T-cell (primary cell): ENCODE measurements around the gene ZNF221. TPM values are rescaled to one million over a fixed set of nuclear protein-coding genes. Genes with fewer than 3 reads are reported as not detected.

Experiments
- ATAC-seq, 4 experiments: fragments of 200-7000 bp in 3 of 4; fragments of 150-1000 bp in 1 of 4; cut with Tn5 transposase; replicated peaks in 1 of 4; 1 replicate in 3 of 4; 2 replicates in 1 of 4; pipeline ENCODE4 v1.10.0; 2021; ENCODE audit warnings: moderate library complexity in 3 of 4, mild to moderate bottlenecking in 2 of 4, moderate number of reproducible peaks in 1 of 4
- CTCF ChIA-PET, 2 donors: fragments of 300-600 bp; sonication (Branson Sonifier 250); formaldehyde crosslinking; loops; one replicate each; lab custom pipeline; 2022; ENCODE audit warnings: antibody characterized with exemption in 2 of 2; lab: Charles Lee
- POLR2A ChIA-PET, 2 donors: fragments of 300-600 bp; sonication (Branson Sonifier 250); formaldehyde crosslinking; loops; one replicate each; lab custom pipeline; 2022; ENCODE audit warnings: antibody characterized with exemption in 2 of 2; lab: Charles Lee
- DNase-seq, 35 experiments: peaks; one replicate each; pipeline versions ENCODE4 v3.0.0 to v3.0.0-alpha.2; 2013 to 2023
- H3K27ac ChIP-seq: one replicate; pipeline ENCODE4 v1.5.1; 2013; ENCODE audit warnings: low read length
- H3K27me3 ChIP-seq, 2 experiments: replicated peaks in 1 of 2; 1 replicate in 1 of 2; 2 replicates in 1 of 2; pipeline versions ENCODE4 v1.6.1 to v1.7.0; 2013; ENCODE audit warnings: low read length in 1 of 2, mixed read lengths in 1 of 2; ENCODE audit not compliant: control insufficient read depth in 2 of 2, insufficient read depth in 2 of 2; ENCODE audit errors: extremely low read depth in 1 of 2
- H3K36me3 ChIP-seq, 2 donors: 1 replicate in 1 of 2; 2 replicates in 1 of 2; pipeline versions ENCODE4 v1.6.1 to v1.7.0; 2013; ENCODE audit warnings: low read length in 1 of 2; ENCODE audit not compliant: control insufficient read depth in 2 of 2, insufficient read depth in 1 of 2; ENCODE audit errors: extremely low read depth in 1 of 2
- H3K4me1 ChIP-seq, 2 experiments: 1 replicate in 1 of 2; 2 replicates in 1 of 2; pipeline versions ENCODE4 v1.6.1 to v1.7.0; 2013; ENCODE audit warnings: low read length in 2 of 2, mixed read lengths in 1 of 2; ENCODE audit not compliant: insufficient read depth in 2 of 2, control insufficient read depth in 1 of 2; ENCODE audit errors: extremely low read depth in 1 of 2
- H3K4me3 ChIP-seq, 2 donors: 1 replicate in 1 of 2; 2 replicates in 1 of 2; pipeline versions ENCODE4 v1.5.1 to v1.7.0; 2013; ENCODE audit warnings: mild to moderate bottlenecking in 2 of 2, low read length in 1 of 2, moderate library complexity in 1 of 2; ENCODE audit not compliant: control insufficient read depth in 1 of 2; ENCODE audit errors: extremely low read depth in 1 of 2
- H3K9me3 ChIP-seq: 2 replicates; pipeline ENCODE4 v1.7.0; 2013
- H3K27ac Mint-ChIP-seq, 2 donors: one replicate each; pipeline ENCODE4 v1.8.0; 2020 to 2021; ENCODE audit warnings: mild to moderate bottlenecking in 2 of 2, mixed read lengths in 2 of 2
- H3K27me3 Mint-ChIP-seq, 2 donors: one replicate each; pipeline ENCODE4 v1.8.0; 2021 to 2022; ENCODE audit warnings: mixed read lengths in 2 of 2
- H3K36me3 Mint-ChIP-seq: one replicate; pipeline ENCODE4 v1.8.0; 2021; ENCODE audit warnings: mixed read lengths
- H3K4me1 Mint-ChIP-seq, 3 donors: one replicate each; pipeline ENCODE4 v1.8.0; 2020 to 2022; ENCODE audit warnings: mixed read lengths in 3 of 3, mild to moderate bottlenecking in 1 of 3
- H3K4me3 Mint-ChIP-seq, 3 donors: one replicate each; pipeline ENCODE4 v1.8.0; 2020 to 2022; ENCODE audit warnings: mild to moderate bottlenecking in 3 of 3, mixed read lengths in 3 of 3, moderate library complexity in 3 of 3
- H3K9me3 Mint-ChIP-seq, 3 donors: one replicate each; pipeline ENCODE4 v1.8.0; 2020 to 2022; ENCODE audit warnings: mixed read lengths in 3 of 3
- WGBS: methylation state at CpG from one replicate; pipeline ENCODE4 v1.1.5; 2013; ENCODE audit warnings: missing lambda C conversion rate; ENCODE audit not compliant: insufficient coverage; 5-methylcytosine and 5-hydroxymethylcytosine counted together
- total RNA-seq, 35 experiments: library from RNA in 6 of 35; stranded (reverse) in 6 of 35; fragments of 120-200 nt in 1 of 35; gene quantifications; one replicate each; pipeline versions ENCODE4 v1.2.1 to v1.2.4 and lab custom pipeline; 2013 to 2026

The ZNF221 gene
- total RNA-seq, 5 donors from 2014 or later (not counting 1 experiment from before 2014, with no cell fraction given): 0.77 to 3.0 (median 1.6) TPM

GRCh38 chr19:44002212-44002565 lies 51.2 kb downstream of the ZNF221 start:
- peaks cover 22 to 26% (median 22%) of the 10 kb centered on the region in 3 donors for H3K4me1 Mint-ChIP-seq
- H3K27ac ChIP-seq: peak overlapping the region; percentile 52
- ATAC-seq: no peak
- H3K36me3 ChIP-seq: peaks cover 0 to 7% of the 10 kb centered on the region in 2 donors
- WGBS: 2% methylated on average over 5 of the region's 8 CpGs
- H3K36me3 Mint-ChIP-seq: peaks cover 39% of the 10 kb centered on the region
- H3K27me3 Mint-ChIP-seq: no peaks in the 10 kb centered on the region
- peaks cover 8 to 15% of the 10 kb centered on the region in 2 experiments for H3K4me1 ChIP-seq
- no peaks in the 10 kb centered on the region for H3K27me3 ChIP-seq
- ChIA-PET CTCF (interaction anchor here in 1 of 2 donors (0.6 kb wide), 1 partner anchor 1525 kb away, joined by 3 read pairs; no protein-coding TSS in a partner anchor), POLR2A (no interaction called here)
- H3K27ac Mint-ChIP-seq: peak overlapping the region; percentile 95 to 97
- H3K9me3 ChIP-seq: peaks cover 2% of the 10 kb centered on the region
- DNase-seq: no peak
- peaks cover 19 to 36% (median 30%) of the 10 kb centered on the region in 3 donors for H3K9me3 Mint-ChIP-seq
- H3K4me3 ChIP-seq: peak overlapping the region; percentile 78 to 87
- H3K4me3 Mint-ChIP-seq: peak overlapping the region; percentile 99 to 100 (median 99)

DNA sequence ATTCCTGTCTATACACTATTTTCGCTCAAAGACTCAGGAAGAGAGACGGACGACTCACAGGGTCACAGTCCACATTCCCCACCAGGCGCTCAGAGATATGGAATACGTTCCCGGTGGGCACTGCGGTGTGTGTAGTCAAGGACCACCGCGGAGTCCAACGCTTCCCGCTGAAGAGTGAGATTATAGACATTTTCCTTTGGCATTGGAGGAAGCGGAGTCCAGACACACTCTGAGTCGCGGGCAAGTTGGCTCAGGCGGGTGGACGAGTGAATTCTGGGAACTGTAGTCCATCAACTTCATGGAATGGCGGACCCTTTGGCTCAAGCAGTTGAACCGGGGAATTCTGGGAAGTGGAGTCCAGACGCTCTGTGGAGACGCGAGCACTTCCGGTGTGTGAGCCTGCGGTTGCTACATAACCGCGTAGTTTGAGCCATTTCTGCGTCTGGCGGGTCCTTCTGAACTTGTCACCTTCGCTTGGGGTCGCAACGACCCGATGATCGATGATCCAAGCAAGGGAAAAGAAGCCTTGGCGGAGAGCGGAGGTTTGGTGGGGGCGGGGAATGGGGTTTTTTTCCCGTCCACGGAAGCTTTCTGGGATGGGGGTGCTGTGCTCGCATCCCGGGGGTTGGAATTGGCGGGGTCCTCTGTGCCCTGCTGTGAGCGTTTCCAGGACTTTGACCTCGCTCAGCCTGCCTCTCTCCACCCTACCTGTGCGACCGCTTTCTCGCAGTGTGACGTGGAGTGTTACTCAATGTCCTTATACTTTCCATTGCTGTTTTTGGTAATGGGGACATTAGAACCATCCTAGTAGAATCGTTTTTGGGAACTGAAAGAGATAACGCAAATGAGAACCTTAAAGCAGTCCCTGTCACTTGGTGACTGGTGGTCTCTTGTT lies 51.8 kb downstream of the ZNF221 start, which contains the start of gene ZNF230:
Gene ZNF230 (plus strand): TSS at position 392 of the 895 bp plus-strand sequence. CDS start 4,122 bp downstream, outside the sequence.
- peaks cover 6 to 10% of the 10 kb centered on the region in 2 donors for H3K36me3 ChIP-seq
- H3K9me3 Mint-ChIP-seq: peaks cover 25 to 37% (median 31%) of the 10 kb centered on the region in 3 donors
- peaks cover 8 to 15% of the 10 kb centered on the region in 2 experiments for H3K4me1 ChIP-seq
- H3K4me1 Mint-ChIP-seq: peaks cover 22 to 26% (median 22%) of the 10 kb centered on the region in 3 donors
- H3K27ac Mint-ChIP-seq: peak within 1 kb of the TSS; percentile 95 to 97
- peak within 1 kb of the TSS; percentile 52 for H3K27ac ChIP-seq
- peak within 1 kb of the TSS; percentile 78 to 87 for H3K4me3 ChIP-seq
- peak within 1 kb of the TSS; percentile 99 to 100 (median 99) for H3K4me3 Mint-ChIP-seq
- DNase-seq (peak; percentile 57 to 94 (median 80)), ATAC-seq (peak; percentile 97 to 99 (median 99))
- H3K9me3 ChIP-seq: peaks cover 4% of the 10 kb centered on the region
- POLR2A ChIA-PET: no interaction called here
- H3K36me3 Mint-ChIP-seq: peaks cover 39% of the 10 kb centered on the region
- CTCF ChIA-PET: no interaction called here
- no peaks in the 10 kb centered on the region for H3K27me3 Mint-ChIP-seq
- 0% methylated on average over 32 of the region's 48 CpGs for WGBS
- H3K27me3 ChIP-seq: no peaks in the 10 kb centered on the region

DNA sequence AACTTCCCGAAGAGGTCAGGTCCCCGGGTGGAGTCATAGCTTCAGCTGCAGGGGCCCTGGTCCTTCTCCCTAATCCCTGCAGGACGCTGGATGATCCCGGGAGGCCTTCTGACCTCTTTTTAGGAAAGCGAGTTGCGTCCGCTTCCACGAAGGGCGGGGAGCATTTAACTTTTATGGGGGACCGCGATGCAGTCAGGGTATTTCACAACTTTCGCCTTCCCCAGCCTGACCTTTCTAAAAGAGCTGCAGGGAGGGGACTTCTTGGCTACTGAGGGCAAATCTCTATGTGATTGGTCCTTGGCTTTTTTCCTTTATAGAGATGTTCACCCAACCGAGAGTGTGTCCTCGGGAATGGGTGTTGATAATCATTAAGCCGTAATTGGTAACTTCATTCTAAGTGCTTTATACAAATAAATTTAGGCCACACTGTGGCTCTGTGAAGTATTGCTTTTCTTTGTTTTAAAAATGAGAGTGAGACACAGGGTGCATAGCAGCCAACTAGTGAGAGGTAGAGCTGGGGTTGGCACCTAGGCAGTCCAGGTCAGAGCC lies 52.5 kb downstream of the ZNF221 start:
- ATAC-seq: peak in 1 of 4 experiments; percentile 28
- Mint-ChIP-seq H3K36me3 (peaks cover 41% of the 10 kb centered on the region), H3K27me3 (no peaks in the 10 kb centered on the region), H3K27ac (peak overlapping the region; percentile 95 to 97), H3K9me3 (peaks cover 25 to 36% (median 30%) of the 10 kb centered on the region in 3 donors), H3K4me3 (peak overlapping the region; percentile 99 to 100 (median 99)), H3K4me1 (peaks cover 22 to 26% (median 22%) of the 10 kb centered on the region in 3 donors)
- Histone ChIP-seq H3K27me3 (no peaks in the 10 kb centered on the region), H3K9me3 (peaks cover 5% of the 10 kb centered on the region), H3K36me3 (peaks cover 8 to 17% of the 10 kb centered on the region in 2 donors), H3K4me1 (peaks cover 8 to 15% of the 10 kb centered on the region in 2 experiments), H3K4me3 (peak overlapping the region; percentile 78 to 87), H3K27ac (peak overlapping the region; percentile 52)
- POLR2A ChIA-PET: no interaction called here
- CTCF ChIA-PET: interaction anchor here in 1 of 2 donors (0.6 kb wide), 1 partner anchor 68 kb away, joined by 4 read pairs; no protein-coding TSS in a partner anchor
- peak in 2 of 35 experiments; percentile 7 to 27 for DNase-seq
- 5% methylated on average over 11 of the region's 15 CpGs for WGBS

DNA sequence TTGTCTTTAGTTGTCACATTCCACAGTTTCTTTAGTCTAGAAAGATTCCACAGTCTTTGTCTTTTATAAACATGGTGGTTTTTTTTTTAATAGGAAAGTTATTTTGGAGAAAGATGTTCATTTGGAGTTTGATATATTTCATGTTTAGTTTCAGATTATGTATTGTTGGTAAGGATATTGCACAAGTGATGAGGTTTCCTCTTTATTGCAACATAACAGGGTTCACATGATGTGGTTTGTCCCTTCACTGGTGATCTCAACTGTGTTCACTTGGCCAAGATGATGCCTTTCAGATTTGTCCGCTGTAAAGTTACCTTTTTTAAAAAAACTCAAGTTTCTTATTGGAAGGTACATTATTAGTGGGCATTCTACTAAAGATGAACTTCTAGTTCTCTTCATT lies 54.9 kb downstream of the ZNF221 start:
- no peak for ATAC-seq
- CTCF ChIA-PET: no interaction called here
- Mint-ChIP-seq H3K4me1 (peaks cover 22 to 26% (median 22%) of the 10 kb centered on the region in 3 donors), H3K9me3 (peaks cover 32 to 48% (median 47%) of the 10 kb centered on the region in 3 donors), H3K36me3 (peaks cover 59% of the 10 kb centered on the region), H3K4me3 (no peak overlapping the region), H3K27me3 (no peaks in the 10 kb centered on the region), H3K27ac (no peak overlapping the region)
- POLR2A ChIA-PET: no interaction called here
- H3K36me3 ChIP-seq: peaks cover 8 to 40% of the 10 kb centered on the region in 2 donors
- no peak overlapping the region for H3K4me3 ChIP-seq
- no peaks in the 10 kb centered on the region for H3K27me3 ChIP-seq
- no peak overlapping the region for H3K27ac ChIP-seq
- DNase-seq: no peak
- peaks cover 12% of the 10 kb centered on the region for H3K9me3 ChIP-seq
- whole genome bisulfite sequencing: no CpG with 5 or more reads among the region's 1 CpG
- H3K4me1 ChIP-seq: peaks cover 8 to 15% of the 10 kb centered on the region in 2 experiments

DNA sequence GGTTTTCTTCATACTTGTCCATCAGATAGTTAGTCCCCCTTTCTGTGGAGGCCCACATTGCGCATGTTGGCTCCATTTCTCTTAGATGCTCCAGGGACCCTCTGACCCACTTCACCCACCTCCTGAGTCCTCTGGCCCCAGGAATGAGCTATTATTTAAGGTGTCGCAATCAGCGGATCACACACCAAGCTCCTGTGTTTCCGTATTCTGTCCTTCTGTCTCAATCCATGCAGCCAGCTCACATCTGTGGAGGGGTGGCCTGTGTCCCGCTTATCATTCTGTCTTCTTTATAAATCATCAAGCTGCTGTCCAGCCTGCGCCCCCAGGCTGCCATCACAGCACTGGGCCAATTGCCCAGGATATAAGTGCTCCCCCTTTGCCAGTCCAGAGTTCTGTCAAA lies 56.4 kb downstream of the ZNF221 start:
- H3K4me1 ChIP-seq: peaks cover 3 to 9% of the 10 kb centered on the region in 2 experiments
- Mint-ChIP-seq H3K4me3 (no peak overlapping the region), H3K27me3 (no peaks in the 10 kb centered on the region), H3K27ac (no peak overlapping the region), H3K36me3 (peaks cover 72% of the 10 kb centered on the region), H3K9me3 (peaks cover 37 to 61% (median 58%) of the 10 kb centered on the region in 3 donors), H3K4me1 (peaks cover 15 to 19% (median 15%) of the 10 kb centered on the region in 3 donors)
- H3K27ac ChIP-seq: no peak overlapping the region
- DNase-seq (no peak), ATAC-seq (no peak)
- peak overlapping the region in 1 of 2 donors; percentile 46 for H3K4me3 ChIP-seq
- CTCF ChIA-PET: interaction anchor here in 1 of 2 donors (0.6 kb wide), 1 partner anchor 20 kb away, joined by 4 read pairs; no protein-coding TSS in a partner anchor
- WGBS: 95% methylated on average over 3 of the region's 6 CpGs
- H3K27me3 ChIP-seq: no peaks in the 10 kb centered on the region
- peaks cover 25% of the 10 kb centered on the region for H3K9me3 ChIP-seq
- peaks cover 8 to 43% of the 10 kb centered on the region in 2 donors for H3K36me3 ChIP-seq
- POLR2A ChIA-PET: interaction anchor here in 1 of 2 donors (0.6 kb wide), 1 partner anchor 22 kb away, joined by 8 read pairs; no protein-coding TSS in a partner anchor

GRCh38 chr19:44010468-44010867 lies 59.4 kb downstream of the ZNF221 start:
- Histone ChIP-seq H3K36me3 (peaks cover 8 to 43% of the 10 kb centered on the region in 2 donors), H3K9me3 (peaks cover 30% of the 10 kb centered on the region), H3K4me1 (no peaks in the 10 kb centered on the region), H3K27ac (no peak overlapping the region), H3K27me3 (no peaks in the 10 kb centered on the region), H3K4me3 (peak overlapping the region in 1 of 2 donors; percentile 30)
- H3K27me3 Mint-ChIP-seq: no peaks in the 10 kb centered on the region
- DNase-seq (no peak), ATAC-seq (no peak)
- H3K27ac Mint-ChIP-seq: no peak overlapping the region
- ChIA-PET CTCF (interaction anchor here in 1 of 2 donors (0.6 kb wide), 1 partner anchor 264 kb away, joined by 4 read pairs; no protein-coding TSS in a partner anchor), POLR2A (interaction anchor here in 1 of 2 donors (0.6 kb wide), 1 partner anchor 180 kb away, joined by 18 read pairs; no protein-coding TSS in a partner anchor)
- H3K9me3 Mint-ChIP-seq: peaks cover 41 to 87% (median 79%) of the 10 kb centered on the region in 3 donors
- 100% methylated on average over 2 of the region's 5 CpGs for WGBS
- H3K36me3 Mint-ChIP-seq: peaks cover 78% of the 10 kb centered on the region
- peaks cover 0 to 5% (median 3%) of the 10 kb centered on the region in 3 donors for H3K4me1 Mint-ChIP-seq
- no peak overlapping the region for H3K4me3 Mint-ChIP-seq
